Measurements from ENCODE around the gene TRAF7.
"Not testable (repeated sequence)": the region's sequence is repeated elsewhere in the genome, so short reads cannot be mapped to it uniquely, and the experiment has no call there.

Gene TRAF7

DNA sequence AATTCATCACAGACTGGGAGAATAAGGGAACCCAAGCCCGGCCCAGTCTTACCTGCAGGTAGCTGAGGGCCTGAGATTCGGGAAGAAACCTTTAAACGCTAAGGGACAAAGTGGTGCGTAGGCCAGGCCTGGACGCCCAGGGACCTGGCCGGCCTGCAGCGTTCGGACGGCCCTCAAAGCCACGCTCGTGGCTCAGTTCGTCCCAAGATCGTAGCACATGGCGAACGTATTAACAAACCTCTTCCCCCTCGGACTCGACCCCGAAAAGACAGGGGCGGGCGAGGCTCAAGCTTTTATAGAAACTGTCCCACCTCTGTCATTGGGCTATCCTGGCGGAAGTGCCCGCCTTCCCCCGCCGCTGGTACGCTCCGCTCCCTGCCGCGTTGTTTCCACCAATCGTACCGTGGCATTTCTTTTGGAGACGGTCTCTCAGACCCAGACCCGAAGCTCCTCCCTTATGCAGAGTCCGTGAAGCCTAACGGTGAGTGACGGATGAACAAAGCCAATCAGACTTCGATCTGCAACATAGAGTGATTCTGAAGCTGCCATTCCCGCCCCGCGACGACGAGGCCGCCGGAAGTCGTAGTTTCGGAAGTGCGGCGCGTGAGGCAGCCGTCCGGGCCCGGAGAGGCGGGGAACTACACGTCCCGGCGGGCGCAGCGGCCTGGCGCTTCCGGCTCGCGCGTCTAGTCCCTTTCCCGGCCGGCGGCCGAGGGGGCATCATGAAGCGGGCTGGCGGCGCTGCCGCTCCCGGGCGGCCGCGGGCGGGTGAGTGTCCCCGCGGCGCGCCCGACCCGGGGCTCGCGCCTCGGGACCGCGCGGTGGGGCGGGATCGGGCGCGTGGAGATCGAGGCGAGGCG lies at the start of gene TRAF7:
TSS of gene TRAF7 (plus strand) at position 692 of the 860 bp plus-strand sequence. CDS start 8,139 bp downstream, outside the sequence.
- peak; percentile 93 for DNase-seq

DNA sequence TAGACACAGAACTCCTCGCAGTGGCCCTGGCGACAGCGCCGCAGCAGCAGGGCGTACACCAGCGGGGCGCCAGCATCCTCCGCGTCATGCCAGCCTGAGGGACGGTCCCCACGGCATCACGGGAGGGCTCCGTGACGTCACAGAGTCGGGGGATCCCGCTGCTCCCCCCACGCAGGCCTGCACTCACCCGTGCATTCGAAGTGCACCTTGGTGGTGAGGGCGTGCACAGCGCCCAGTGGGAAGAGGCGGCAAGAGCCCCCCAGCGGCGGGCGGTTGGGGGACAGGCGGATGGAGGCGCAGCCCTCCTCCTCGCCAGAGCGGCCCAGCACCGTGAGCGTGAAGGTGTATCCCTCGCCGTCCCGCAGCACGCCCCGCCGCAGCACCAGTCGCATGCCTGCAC lies 49.4 kb upstream of the TRAF7 start:
- DNase-seq, result not testable (repeated sequence)

DNA sequence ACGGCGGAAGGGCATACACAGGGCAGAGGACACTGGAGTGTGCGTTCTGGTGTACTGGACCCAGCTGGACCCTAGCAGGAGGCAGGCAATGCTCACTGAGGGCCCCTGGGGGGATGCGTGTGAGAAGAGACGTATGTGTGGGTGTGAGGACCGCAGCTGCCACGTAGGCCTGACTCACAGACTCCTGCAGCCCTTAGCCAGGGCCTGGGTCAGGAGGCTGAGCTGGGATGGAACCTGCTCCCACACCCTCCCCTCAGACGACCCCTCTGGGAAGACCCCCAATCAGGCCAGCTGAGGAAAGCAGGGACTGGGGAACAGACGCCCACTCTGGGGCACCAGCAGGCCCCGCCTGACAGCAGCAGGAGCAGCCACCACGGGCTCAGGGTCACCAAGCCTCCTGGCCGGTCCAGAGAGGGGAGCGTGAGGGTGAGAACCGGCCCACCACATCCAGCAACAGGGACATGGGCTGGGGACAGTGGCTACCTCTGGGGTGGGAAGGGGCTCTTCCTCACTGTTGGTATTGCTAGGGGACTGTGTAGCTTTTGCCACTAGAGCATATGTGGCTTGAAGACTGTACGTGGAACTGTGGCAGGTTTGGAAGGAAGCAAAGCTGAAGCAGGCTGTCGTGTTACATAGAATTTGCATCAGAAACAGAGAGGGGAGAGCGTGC lies 48.3 kb upstream of the TRAF7 start:
- DNase-seq, result not testable (repeated sequence)

DNA sequence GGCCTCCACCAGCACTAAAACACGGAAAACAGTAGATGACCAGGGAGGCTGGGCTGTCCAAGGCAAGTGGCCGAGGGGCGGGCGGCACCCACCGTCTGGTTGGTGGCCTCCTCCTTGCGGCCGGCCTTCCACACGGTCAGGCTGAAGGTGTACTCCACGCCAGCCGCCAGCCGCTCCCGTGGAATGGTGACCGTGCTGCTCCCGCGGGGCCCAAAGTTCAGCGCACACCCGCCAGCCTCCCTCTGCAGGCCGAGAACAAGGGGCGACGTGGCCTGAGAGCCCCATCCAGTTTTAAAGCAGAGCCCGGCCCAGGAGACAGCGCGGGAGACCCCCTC lies 47.8 kb upstream of the TRAF7 start:
- not testable (repeated sequence) for DNase-seq

DNA sequence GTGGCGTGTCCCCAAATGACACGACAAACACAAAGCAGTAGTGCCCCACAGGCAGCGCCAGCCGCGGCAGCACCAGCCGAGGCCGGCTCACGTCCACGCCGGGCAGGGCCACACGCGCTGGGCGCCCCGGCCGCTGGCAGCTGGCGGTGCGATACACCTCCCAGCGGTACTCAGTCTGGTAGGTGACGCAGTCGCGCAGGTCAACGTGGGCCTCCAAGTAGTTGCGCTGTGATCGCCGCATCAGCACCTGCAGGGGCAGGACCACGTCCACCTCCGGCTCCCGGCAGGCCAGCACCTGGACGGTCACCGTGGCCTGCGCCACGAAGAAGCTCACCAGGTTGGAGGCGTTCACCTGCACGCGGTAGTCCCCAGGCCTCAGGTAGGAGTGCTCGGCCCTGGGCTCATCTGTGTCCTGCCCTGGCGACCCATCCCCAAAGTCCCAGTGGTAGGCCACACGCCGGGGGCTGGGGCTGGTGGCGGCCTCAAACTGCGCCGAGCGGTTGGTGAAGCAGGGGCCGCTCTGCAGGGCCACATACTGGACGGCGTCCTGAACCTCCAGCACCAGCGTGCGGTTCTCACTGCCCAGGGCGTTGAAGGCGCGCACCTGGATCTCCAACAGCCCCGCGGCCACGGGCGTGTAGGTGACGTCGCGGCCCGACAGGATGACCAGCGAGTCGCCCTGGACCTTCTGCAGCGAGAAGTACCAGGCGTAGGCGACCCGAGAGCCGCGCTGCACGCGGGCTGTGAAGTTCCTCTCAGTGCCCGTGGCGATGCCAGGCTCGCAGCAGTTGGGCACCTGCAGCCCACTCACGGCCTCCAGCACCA lies 46.9 kb upstream of the TRAF7 start:
- DNase-seq, result not testable (repeated sequence)

DNA sequence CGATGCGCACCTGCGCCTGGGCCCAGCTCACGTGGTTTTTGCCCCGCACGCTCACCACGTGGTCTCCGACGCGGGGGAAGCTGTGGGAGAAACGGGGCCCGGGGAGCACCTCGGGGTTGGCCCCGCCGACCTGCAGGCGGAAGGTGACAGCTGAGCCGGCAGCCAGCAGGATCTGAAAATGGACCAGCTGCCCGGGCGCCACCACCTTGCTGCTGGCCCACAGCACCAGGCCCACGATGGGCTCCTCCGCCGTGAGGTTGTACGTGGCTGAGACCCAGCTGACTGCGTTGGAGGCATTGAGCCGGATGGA lies 46.4 kb upstream of the TRAF7 start:
- DNase-seq, result not testable (repeated sequence)

DNA sequence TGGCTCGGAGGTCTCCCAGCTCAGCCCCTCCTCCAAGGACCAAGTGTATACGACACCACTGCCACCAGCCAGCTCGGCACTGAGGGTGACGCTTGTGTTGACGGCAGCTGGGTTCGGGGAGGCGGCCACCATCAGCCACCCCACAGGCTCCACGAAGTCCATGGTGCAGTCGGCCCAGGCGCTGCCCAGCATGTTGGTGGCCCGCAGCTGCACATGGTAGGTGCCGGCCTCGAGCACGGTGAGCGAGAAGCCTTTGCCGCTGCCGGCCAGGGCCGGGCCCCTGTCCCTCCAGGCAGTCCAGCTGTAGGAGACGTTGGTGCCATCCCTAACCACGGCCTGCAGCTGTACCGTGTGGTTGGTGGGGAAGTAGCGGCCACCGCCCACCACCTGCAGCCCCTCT lies 45.7 kb upstream of the TRAF7 start:
- DNase-seq, result not testable (repeated sequence)

DNA sequence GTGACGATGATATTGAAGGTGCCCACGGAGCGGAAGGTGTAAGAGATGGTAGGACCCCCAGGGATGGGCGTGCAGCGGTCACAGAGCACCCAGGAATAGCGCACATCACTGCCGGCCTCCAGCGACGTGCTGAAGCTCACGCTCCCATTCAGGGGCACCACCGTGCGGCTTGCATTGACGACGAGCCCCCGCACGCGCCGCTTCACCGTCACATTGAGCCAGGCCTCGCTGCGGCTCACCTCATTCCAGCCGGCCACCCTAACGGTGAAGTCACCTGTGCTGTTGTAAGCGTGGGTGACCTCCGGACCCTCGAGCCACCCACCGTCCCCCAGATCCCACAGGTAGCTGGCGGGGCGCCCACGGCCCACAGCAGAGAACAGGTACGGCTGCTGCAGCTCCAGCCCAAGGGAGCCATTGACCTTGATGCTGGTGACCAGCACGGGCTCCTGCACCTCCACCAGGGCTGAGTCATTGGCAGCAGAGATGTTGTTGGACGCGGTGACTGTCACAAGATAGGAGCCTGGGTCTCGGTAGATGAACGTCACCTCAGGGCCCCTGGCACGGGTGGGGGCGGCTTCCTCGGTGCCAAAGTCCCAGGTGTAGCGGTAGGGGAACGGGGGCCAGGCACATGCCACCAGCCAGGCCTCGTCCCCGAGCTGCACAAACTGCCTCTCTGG lies 45.1 kb upstream of the TRAF7 start:
- not testable (repeated sequence) for DNase-seq

DNA sequence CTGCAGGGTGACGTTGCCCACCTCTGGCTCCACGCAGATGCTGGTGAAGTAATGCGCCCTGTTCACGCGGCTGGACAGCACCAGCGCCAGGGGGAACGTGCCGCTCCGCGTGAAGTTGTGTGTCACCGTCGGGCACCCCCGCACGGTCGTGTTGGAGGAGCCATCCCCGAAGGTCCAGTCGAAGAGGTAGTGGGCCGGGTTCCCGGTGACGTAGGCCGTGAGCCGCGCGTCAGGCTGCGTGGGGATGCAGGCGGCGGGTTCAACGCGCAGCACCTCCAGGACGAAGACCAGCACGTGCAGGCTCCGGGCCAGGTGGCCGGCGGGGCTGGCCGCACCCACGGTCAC lies 44.6 kb upstream of the TRAF7 start:
- DNase-seq, result not testable (repeated sequence)

DNA sequence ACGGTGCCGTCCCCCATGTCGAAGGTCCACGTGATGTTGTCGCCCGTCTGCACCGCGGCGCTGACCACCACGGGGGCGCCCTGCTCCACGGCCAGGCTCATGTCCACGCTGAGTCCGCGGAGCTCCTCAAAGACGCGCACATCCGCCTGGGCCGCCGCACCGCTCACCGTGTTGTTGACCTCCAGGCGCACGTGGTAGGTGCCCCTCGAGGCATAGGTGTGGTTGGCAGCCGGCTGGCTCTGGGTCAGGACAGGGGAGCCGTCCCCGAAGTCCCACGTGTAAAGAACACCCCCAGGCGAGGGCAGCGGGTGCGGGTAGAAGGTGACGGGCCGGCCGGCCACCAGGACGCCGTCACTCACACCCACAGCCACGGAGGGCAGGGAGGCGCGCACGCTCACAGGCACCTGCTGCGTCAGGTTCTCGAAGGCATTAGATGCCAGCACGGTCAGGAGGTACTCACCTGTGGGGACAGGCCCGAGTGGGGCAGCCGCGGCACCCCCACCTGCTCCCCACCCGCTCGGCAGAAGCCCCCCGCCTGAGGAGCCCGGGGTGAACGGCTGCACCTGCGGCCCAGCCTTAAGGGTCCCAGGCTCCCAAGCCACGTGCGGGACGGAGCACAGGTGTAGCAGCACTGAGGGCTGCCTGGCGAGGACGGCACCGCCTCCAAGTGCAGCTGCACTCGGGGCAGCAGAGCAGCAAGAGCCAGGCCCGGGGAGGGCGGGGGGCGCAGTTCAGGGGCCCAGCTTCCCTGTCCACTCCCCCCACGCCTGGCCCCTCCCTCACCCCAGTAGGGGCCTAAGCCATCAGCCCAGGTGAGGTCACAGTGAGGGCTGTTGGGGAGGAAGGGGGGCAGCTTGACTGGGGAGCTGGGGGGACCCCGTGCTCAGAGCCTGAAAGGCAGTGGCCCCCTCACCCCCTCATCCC lies 43.9 kb upstream of the TRAF7 start:
- not testable (repeated sequence) for DNase-seq

DNA sequence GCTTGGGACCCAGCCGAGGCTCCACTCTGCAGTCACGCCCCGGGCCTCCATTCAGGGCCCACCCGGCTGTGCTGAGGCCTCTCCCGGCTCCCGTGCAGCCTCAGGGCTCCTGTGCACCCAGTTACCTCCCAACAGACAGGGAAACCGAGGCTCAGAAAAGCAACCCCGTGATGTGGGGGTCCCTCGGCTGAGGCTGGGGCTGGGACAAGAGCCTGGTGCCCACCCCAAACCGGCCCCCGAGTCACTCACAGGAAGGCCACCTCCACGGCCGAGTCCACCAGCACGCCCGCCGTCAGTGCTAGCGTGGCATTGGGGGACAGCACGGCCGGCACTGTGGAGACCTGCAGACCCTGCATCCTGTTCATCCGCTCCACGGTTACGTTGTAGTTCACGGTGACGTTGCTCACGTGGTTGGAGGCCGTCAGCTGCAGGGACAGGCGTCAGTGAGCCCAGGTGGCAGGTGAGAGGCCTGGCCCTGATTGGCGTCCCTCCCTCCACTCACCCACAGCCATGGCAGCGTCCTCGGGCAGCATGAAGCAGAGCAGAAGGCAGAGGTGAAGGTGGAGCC lies 43.0 kb upstream of the TRAF7 start:
- not testable (repeated sequence) for DNase-seq

DNA sequence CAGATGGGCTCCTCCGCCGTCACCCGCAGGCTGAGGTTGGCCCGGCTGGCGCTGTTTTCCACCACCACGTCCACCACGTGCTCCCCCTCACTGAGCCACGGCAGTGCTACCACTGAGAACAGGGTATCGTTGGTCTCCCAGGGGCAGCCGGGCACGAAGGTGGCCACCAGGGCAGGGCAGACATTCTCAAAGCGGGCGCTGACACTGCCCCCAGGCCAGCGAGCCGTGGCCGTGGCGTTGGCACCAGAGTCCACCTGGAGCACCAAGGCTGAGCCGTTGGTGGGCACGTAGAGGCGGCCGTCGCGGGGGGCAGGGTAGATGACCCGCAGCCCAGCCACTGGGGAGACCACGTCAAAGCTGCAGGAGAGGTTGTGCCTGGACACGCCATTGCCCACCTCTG lies 41.4 kb upstream of the TRAF7 start:
- not testable (repeated sequence) for DNase-seq

DNA sequence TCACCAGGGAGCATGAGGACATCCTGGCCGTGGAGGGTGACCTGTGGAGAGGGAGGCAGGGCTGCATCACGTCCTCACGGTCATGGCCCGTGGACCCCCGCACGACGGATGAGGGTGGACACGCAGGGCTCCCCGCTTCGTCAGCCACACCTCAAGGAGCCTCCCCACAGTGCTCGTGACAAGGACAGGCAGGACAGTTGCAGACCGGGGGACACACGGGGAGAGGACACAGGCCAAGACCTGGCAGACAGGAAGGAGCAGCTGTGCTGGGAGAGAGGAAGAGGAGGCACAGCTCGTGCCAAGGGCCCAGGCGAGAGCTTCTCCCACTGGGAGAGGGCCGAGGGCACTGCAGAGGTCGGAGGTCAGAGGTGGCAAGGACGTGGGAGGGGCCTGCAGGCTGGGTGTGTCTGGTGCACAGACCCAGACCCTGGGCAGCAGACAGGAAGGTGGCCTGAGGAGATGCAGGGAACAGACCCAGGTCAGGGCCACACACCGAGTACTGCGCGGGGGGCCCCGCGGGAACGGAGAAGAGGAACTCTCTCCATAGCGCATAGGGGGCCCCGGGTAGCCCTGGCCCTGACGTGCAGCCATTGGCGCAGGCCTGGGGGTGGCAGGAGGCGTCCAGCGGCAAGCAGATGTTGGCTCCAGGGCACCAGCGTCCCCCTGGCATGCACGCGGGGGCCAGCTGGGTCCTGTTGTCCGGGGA lies 40.5 kb upstream of the TRAF7 start:
- not testable (repeated sequence) for DNase-seq

DNA sequence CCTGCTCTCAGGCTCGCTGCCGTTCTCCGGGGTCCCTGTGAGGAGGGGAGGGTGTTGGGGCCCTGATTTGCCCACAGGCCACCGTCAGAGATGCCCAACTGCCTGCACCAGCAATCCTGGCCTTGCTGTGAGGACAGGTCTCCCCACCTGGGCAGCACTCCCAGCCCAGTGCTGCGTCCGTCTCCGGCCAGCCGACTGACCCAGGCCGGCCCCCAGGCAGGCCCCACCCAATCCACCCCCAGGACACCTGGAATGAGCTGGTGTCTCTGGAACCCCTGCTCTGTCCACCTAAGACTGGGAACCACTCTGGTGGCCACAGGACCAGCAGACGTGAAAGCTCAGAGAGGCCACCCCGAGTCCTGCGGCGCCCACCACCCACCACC lies 40.0 kb upstream of the TRAF7 start:
- no peak for DNase-seq

DNA sequence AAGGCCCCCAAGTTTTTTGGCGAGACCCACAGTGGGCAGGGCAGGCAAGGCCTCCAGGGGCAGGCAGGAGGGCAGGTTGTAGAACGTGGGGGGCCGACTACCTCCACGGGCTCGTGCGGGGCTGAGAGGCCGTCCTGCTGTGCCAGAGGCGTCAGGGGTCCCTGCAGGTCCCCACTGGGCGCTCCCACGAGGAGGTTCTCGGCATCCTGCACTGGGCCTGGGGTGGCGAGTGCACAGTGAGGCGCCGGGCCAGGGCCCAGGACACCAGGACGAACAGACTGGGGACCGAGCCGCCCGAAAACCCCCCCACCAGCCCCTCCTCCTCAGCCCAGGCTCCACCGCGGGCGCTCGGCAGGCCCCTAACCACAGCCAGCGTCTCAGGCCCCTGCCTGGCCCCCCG lies 39.2 kb upstream of the TRAF7 start:
- DNase-seq, result not testable (repeated sequence)

DNA sequence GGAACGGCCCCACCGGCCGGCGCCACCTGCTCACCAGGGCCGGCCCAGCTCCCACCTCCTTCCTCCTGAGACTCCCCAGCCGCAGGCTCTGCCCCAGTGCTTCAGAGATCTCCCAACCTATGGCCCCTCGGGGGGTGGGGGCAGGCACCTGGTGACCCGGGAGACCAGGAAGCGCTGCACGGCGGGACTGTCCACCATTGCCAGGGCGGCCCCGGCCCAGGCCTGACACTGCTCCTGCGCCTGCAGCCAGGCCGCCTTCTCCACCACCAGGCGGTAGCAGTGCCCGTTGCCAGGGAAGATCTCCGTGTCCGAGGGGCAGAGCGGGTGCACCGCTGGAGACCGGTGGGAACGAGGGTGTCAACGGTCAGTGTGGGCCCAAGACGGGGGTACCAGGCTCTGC lies 38.2 kb upstream of the TRAF7 start:
- not testable (repeated sequence) for DNase-seq

DNA sequence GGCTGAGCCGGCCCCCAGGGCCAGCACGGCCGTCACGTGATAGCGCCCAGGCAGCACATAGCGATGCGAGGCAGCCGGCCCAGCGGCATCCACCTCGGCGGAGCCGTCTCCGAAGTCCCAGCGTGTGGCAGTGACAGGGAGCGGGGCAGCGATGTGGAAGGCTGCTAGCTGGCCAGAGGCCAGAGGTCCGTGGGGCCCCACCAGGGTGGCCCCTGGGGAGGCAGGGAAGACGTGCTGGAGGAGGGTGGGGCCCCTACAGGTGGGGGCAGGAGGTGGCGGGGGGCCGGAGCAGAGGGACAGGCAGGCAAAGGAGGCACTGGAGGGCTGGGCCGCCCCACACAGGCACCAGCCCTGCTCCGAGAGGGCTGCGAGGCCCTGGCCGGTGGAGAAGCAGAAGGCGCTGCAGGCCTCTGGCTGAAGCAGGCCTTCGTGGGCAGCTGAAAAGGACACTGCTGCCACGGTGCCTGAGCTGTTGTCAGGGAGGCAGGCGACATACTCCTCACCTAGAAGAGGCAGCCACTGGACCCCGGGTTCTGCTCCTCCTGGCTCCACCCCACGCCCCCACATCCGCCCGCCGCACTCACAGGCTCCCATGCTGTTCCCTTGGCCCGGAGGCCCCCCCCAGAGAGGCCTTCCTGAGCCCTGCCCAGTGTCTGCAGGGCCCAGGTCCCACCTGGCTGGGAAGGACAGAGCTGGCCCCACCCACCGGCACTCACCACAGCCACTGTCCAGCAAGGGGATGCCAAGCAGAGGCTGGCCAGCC lies 37.4 kb upstream of the TRAF7 start:
- DNase-seq, result not testable (repeated sequence)

DNA sequence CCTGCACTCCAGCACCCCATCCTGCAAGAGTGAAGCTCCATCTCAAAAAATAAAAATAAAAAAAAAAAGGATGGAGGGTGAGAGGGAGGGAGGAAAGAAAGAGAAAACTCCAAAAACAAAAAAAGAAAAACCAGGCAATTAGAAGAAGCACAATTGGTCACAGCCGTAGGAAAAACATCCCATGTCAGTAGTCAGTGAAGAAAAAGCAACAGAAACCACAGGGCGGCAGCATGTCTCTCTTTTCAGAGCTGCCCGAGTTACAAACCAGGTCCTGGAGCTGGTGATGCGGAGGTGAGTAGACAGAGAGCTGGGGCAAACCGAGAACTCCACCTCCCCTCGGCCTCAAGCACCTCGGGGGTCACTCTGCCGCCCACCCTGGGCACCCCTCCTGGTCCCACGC lies 34.3 kb upstream of the TRAF7 start:
- DNase-seq, result not testable (repeated sequence)

DNA sequence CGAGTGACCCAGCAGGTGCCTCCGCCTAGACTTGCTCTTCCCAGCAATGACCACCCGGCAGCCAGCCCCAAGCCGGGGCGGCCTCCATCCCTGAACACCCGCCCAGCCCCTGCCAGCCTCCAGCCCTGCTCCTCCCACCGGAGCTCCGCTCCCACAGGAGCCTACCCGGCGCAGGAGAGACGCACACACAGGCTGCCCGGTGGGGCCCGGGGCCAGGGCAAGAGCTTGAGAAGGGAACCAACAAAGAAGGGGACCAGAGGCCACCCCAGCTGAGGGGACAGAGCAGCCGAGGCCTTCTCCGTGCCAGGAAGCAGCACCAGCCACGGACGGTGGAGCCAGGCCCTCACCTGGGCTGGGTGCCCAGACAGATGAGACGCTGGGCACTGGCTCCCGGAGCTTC lies 33.7 kb upstream of the TRAF7 start:
- no peak for DNase-seq

DNA sequence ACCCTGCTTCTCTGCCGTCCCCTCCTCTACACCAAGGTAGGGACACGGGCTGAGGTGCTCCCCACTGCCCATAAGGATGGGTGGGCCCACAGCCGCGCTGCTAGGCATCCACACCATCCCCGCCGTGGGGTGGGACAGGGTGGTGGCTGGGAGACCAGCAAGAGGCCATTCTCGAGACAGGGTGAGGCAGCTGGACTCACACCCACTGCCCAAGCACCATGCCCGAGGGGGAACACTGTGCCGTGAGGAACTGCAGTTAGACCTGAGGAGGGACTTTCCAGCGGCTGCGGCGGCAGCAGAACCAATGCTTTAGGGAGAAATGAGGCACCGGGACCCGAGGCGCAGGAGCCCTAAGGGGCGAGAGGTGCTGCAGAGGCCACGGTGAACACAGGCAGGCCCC lies 33.2 kb upstream of the TRAF7 start:
- no peak for DNase-seq
